ENCODE results near the gene IAPP.
"Not testable (repeated sequence)": the region's sequence is repeated elsewhere in the genome, so short reads cannot be mapped to it uniquely, and the experiment has no call there.

Gene IAPP

DNA sequence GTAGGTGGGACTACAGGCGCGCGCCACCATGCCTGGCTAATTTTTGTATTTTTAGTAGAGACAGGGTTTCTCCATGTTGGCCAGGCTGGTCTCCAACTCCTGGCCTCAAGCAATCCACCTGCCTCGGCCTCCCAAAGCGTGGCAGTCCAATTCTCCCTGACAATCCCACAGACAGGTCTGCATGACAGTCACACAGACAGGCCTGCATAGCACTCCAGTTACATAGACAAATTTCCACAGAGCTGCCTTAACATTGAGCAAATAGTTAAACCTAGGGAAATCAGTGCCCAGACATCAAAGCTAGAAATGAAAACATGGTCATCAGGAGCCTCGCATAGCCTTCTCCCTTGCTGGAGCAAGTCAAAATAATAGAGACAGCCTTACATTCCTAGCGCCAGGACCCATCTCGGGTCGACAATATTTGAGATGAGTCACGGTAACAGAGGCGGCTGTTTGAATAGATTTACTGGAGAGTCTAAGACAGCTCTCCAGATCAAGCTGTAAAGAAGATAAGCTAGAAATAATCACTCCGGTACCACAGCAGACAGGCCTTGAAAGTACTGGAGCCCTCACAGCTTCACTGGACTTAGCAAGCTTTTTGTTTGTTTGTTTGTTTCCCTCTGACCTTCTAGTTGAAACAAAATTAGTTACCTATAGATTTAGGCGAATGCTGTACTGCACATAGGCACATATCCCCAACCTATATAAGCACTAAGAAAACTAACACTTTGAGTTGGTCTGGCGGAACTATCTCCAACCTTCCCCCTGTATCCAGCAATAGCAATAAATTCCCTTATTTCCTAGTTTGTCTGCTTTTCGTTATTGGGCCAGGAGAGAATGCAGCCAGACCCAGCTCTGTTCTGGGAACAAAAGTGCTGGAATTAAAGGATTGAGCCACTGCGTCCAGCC, 40.9 kb downstream of the IAPP start:
- H3K4me3 ChIP-seq (replicated peaks; ENCODE audit: low read depth, low read length) = no peak overlapping the region
- TF ChIP-seq, protein P1, sequence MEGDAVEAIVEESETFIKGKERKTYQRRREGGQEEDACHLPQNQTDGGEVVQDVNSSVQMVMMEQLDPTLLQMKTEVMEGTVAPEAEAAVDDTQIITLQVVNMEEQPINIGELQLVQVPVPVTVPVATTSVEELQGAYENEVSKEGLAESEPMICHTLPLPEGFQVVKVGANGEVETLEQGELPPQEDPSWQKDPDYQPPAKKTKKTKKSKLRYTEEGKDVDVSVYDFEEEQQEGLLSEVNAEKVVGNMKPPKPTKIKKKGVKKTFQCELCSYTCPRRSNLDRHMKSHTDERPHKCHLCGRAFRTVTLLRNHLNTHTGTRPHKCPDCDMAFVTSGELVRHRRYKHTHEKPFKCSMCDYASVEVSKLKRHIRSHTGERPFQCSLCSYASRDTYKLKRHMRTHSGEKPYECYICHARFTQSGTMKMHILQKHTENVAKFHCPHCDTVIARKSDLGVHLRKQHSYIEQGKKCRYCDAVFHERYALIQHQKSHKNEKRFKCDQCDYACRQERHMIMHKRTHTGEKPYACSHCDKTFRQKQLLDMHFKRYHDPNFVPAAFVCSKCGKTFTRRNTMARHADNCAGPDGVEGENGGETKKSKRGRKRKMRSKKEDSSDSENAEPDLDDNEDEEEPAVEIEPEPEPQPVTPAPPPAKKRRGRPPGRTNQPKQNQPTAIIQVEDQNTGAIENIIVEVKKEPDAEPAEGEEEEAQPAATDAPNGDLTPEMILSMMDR (IDR thresholded peaks at IDR 0.05; ENCODE audit: low read length, missing control alignments) = no peak
- peak; percentile 1 for DNase-seq (ENCODE audit: low read depth)

DNA sequence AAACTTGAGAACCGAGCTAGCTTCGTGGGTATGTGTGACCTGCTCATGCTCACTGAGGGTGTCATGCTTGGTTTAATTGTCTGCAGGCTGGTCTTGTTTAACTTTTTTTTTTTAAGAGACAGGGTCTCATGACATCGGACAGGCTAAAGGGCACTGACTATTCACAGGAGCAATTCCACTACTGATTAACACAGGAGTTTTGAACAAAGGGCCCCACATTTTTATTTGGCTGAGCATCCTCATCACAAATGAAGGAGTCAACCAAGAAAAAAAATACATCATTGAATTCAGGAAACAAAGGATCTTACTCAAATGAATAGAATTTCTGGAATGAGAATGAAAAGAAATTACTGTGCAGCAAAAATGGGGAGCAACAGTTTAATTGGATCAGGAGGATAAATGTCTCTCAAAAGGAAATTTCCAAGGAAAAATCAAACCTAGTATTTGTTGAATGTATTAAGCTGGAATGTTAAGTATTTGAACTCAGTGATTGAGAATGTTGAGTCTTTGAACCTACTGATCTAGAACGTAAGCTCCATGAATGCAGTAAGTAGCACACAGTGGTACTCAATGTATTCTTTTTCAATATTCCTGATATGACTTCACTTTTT, 43.9 kb downstream of the IAPP start:
- TF ChIP-seq, protein P1 (IDR thresholded peaks at IDR 0.05; ENCODE audit: low read length, missing control alignments) = no peak
- no peak overlapping the region for H3K4me3 ChIP-seq (replicated peaks; ENCODE audit: low read depth, low read length)
- peak; percentile 23 for DNase-seq (ENCODE audit: low read depth)

DNA sequence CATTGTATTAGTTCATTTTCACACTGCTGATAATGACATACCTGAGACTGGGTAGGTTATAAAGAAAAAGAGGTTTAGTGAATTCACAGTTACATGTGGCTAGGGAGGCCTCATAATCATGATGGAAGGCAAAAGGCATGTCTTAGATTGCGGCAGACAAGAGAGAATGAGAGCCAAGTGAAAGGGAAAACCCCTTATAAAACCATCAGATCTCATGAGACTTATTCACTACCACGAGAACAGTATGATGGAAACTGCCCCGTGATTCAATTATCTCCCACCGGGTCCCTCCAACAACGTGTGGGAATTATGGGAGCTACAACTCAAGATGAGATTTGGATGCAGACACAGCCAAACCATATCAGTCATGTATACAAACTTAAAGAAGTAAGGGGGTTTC, 45.7 kb downstream of the IAPP start:
- not testable (repeated sequence) for H3K4me3 ChIP-seq (replicated peaks; ENCODE audit: low read depth, low read length); DNase-seq (ENCODE audit: low read depth)

DNA sequence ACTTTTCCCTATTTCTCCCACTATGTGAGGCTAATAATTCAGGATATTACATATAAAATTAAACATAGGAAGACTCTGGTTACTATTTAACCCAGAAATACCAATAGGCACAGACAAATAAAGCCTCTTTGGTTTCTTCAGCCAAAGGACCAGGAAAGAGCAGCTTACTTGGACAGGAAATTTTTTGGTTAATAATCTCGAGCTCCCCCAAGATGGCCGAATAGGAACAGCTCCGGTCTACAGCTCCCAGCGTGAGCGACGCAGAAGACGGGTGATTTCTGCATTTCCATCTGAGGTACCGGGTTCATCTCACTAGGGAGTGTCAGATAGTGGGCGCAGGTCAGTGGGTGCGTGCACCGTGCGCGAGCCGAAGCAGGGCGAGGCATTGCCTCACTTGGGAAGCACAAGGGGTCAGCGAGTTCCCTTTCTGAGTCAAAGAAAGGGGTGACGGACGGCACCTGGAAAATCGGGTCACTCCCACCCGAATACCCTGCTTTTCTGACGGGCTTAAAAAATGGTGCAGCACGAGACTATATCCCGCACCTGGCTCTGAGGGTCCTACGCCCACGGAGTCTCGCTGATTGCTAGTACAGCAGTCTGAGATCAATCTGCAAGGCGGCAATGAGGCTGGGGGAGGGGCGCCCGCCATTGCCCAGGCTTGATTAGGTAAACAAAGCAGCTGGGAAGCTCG, 46.5 kb downstream of the IAPP start:
- not testable (repeated sequence) for DNase-seq (ENCODE audit: low read depth); H3K4me3 ChIP-seq (replicated peaks; ENCODE audit: low read depth, low read length)

DNA sequence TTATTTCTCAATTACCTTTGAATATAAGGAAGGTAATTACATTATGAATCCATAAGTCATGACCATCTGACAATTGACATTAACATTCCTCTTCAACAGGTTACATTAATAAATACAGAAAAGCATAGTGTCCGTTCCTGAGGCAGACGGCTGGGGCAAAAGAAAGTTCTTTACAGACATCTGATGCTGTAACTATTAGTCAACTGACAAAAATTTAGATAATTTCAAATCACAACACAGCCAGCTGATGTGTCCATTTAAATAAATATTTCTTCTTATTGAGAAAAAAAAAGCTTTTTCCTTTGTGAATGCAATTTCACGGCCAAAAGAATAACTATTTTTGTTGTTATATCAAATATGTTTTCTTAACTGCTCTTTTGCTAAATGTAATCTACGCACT, 55.5 kb downstream of the IAPP start:
- peak; percentile 11 for DNase-seq (ENCODE audit: low read depth)
- no peak overlapping the region for H3K4me3 ChIP-seq (replicated peaks; ENCODE audit: low read depth, low read length)
- TF ChIP-seq, protein P1 (IDR thresholded peaks at IDR 0.05; ENCODE audit: low read length, missing control alignments) = no peak
